WERI-Rb-1 (cell line): ENCODE measurements around the gene ZNF532.

Experiments
- DNase-seq: peaks from one replicate; pipeline ENCODE4 v3.0.0-alpha.2; 2020
- H3K27ac ChIP-seq: fragments of 250-450 bp; sonication (Bioruptor Pico); 2 replicates; pipeline ENCODE4 v1.5.1; 2020; ENCODE audit warnings: mild to moderate bottlenecking, moderate library complexity
- H3K27me3 ChIP-seq: fragments of 250-450 bp; sonication (Bioruptor Pico); 2 replicates; pipeline ENCODE4 v1.5.1; 2021; ENCODE audit warnings: mild to moderate bottlenecking, low read depth, moderate library complexity; ENCODE audit not compliant: insufficient read depth, severe bottlenecking
- H3K36me3 ChIP-seq: fragments of 250-450 bp; sonication (Bioruptor Pico); 2 replicates; pipeline ENCODE4 v1.5.1; 2020; ENCODE audit warnings: mild to moderate bottlenecking, moderate library complexity
- H3K4me3 ChIP-seq: 2 replicates; pipeline ENCODE4 v1.5.1; 2011; ENCODE audit warnings: low read depth, mild to moderate bottlenecking, control low read depth, low read length
- H3K9me3 ChIP-seq: fragments of 250-450 bp; sonication (Bioruptor Pico); 2 replicates; pipeline ENCODE4 v1.5.1; 2021; ENCODE audit warnings: mild to moderate bottlenecking, moderate library complexity; ENCODE audit not compliant: severe bottlenecking
- CTCF ChIP-seq: IDR thresholded peaks from 2 replicates; pipeline ENCODE4 v1.5.1; 2011; ENCODE audit warnings: low read depth, mild to moderate bottlenecking, control low read depth, inconsistent platforms, low read length

ZNF532 gene

GRCh38 chr18:58878640-58879039 lies 14.0 kb downstream of the ZNF532 start:
- H3K27ac ChIP-seq: no peak overlapping the region
- DNase-seq: no peak
- H3K9me3 ChIP-seq: no peaks in the 10 kb centered on the region
- TF ChIP-seq CTCF: no peak
- no peak overlapping the region for H3K4me3 ChIP-seq
- peaks cover 92% of the 10 kb centered on the region for H3K36me3 ChIP-seq
- no peaks in the 10 kb centered on the region for H3K27me3 ChIP-seq

- Histone ChIP-seq H3K9me3 (no peaks in the 10 kb centered on the region), H3K27me3 (no peaks in the 10 kb centered on the region), H3K36me3 (peaks cover 80% of the 10 kb centered on the region), H3K4me3 (no peak overlapping the region), H3K27ac (no peak overlapping the region)
- TF ChIP-seq CTCF: no peak
- no peak for DNase-seq
Observed at GRCh38 chr18:58881477-58881876, 16.8 kb downstream of the ZNF532 start.

GRCh38 chr18:58882044-58882443 lies 17.4 kb downstream of the ZNF532 start:
- Histone ChIP-seq H3K4me3 (no peak overlapping the region), H3K27ac (no peak overlapping the region), H3K27me3 (no peaks in the 10 kb centered on the region), H3K36me3 (peaks cover 76% of the 10 kb centered on the region), H3K9me3 (no peaks in the 10 kb centered on the region)
- no peak for TF ChIP-seq CTCF
- DNase-seq: no peak

GRCh38 chr18:58882686-58883085 lies 18.0 kb downstream of the ZNF532 start:
- Histone ChIP-seq H3K36me3 (peaks cover 76% of the 10 kb centered on the region), H3K4me3 (no peak overlapping the region), H3K27ac (no peak overlapping the region), H3K27me3 (no peaks in the 10 kb centered on the region), H3K9me3 (no peaks in the 10 kb centered on the region)
- no peak for DNase-seq
- TF ChIP-seq CTCF: no peak

- no peak for DNase-seq
- Histone ChIP-seq H3K27me3 (no peaks in the 10 kb centered on the region), H3K4me3 (no peak overlapping the region), H3K36me3 (peaks cover 69% of the 10 kb centered on the region), H3K27ac (no peak overlapping the region), H3K9me3 (no peaks in the 10 kb centered on the region)
- no peak for TF ChIP-seq CTCF
Observed at GRCh38 chr18:58884680-58885079, 20.0 kb downstream of the ZNF532 start.

GRCh38 chr18:58886431-58886830 lies 21.8 kb downstream of the ZNF532 start:
- H3K27ac ChIP-seq: no peak overlapping the region
- no peaks in the 10 kb centered on the region for H3K9me3 ChIP-seq
- no peak overlapping the region for H3K4me3 ChIP-seq
- H3K36me3 ChIP-seq: peaks cover 71% of the 10 kb centered on the region
- H3K27me3 ChIP-seq: no peaks in the 10 kb centered on the region
- no peak for TF ChIP-seq CTCF
- DNase-seq: no peak
